SK-N-SH (cell line): ENCODE measurements around the gene SLC6A8. TPM values are rescaled to one million over a fixed set of nuclear protein-coding genes. Genes with fewer than 3 reads are reported as not detected.

Experiments used
- CTCF ChIA-PET: fragments of 300-600, 350-600 bp; formaldehyde crosslinking; extraction: SDS; loops from one replicate; lab custom pipeline; 2021; lab: Yijun Ruan, JAX
- POLR2A ChIA-PET: fragments of 350-600 bp; sonication (Branson Sonifier 250); formaldehyde crosslinking; extraction: SDS; loops from one replicate; lab custom pipeline; 2020; ENCODE audit warnings: antibody characterized with exemption, inconsistent platforms; lab: Yijun Ruan, JAX
- DNase-seq: peaks from one replicate; pipeline ENCODE4 v3.0.0; 2012
- H2AFZ ChIP-seq: fragments of 200-600 bp; sonication (generic); 2 replicates; pipeline ENCODE4 v1.8.1; 2016; ENCODE audit warnings: antibody characterized with exemption, mild to moderate bottlenecking, low read depth
- H3F3A ChIP-seq: fragments of 200-600 bp; sonication (generic); replicated peaks from 2 replicates; pipeline ENCODE3; 2016; ENCODE audit warnings: antibody characterized with exemption, mild to moderate bottlenecking; ENCODE audit not compliant: insufficient read depth
- H3K27ac ChIP-seq, 2 experiments: fragments of 200-500 bp in 1 of 2; fragments of 200-600 bp in 1 of 2; sonication (Bioruptor generic) in 1 of 2; sonication (generic), shearing (Covaris generic) in 1 of 2; 2 replicates each; pipeline versions ENCODE4 v1.5.1 to v1.6.1; 2014 to 2016; ENCODE audit warnings: low read depth in 2 of 2, inconsistent platforms in 1 of 2, low read length in 1 of 2, mild to moderate bottlenecking in 1 of 2, mixed read lengths in 1 of 2
- H3K27me3 ChIP-seq: fragments of 200-600 bp; sonication (generic), shearing (Covaris generic); 2 replicates; pipeline ENCODE4 v1.6.1; 2016; ENCODE audit warnings: mixed run types; ENCODE audit not compliant: insufficient read depth
- H3K36me3 ChIP-seq, 2 experiments: fragments of 200-500 bp in 1 of 2; fragments of 200-600 bp in 1 of 2; sonication (Bioruptor generic) in 1 of 2; sonication (generic) in 1 of 2; replicated peaks in 1 of 2; 2 replicates each; pipeline versions ENCODE3 to v1.5.1; 2014 to 2016; ENCODE audit warnings: low read length in 1 of 2, mild to moderate bottlenecking in 1 of 2; ENCODE audit not compliant: insufficient read depth in 2 of 2, control insufficient read depth in 1 of 2
- H3K4me1 ChIP-seq, 2 experiments: fragments of 200-500 bp in 1 of 2; fragments of 200-600 bp in 1 of 2; sonication (Bioruptor generic) in 1 of 2; sonication (generic), shearing (Covaris generic) in 1 of 2; 2 replicates each; pipeline versions ENCODE4 v1.5.1 to v1.6.1; 2014 to 2016; ENCODE audit warnings: low read depth in 1 of 2, low read length in 1 of 2, mixed run types in 1 of 2; ENCODE audit not compliant: insufficient read depth in 2 of 2, control insufficient read depth in 1 of 2
- H3K4me2 ChIP-seq: fragments of 200-600 bp; sonication (generic), shearing (Covaris generic); 2 replicates; pipeline ENCODE4 v1.6.1; 2017; ENCODE audit warnings: mixed run types
- H3K4me3 ChIP-seq, 2 experiments: fragments of 200-500 bp in 1 of 2; fragments of 200-600 bp in 1 of 2; sonication (Bioruptor generic) in 1 of 2; sonication (generic), shearing (Covaris generic) in 1 of 2; 2 replicates each; pipeline versions ENCODE4 v1.5.1 to v1.8.1; 2014 to 2016; ENCODE audit warnings: low read depth in 2 of 2, inconsistent platforms in 1 of 2, low read length in 1 of 2, mild to moderate bottlenecking in 1 of 2, mixed read lengths in 1 of 2, moderate library complexity in 1 of 2
- H3K79me2 ChIP-seq: fragments of 200-600 bp; sonication (generic); 2 replicates; pipeline ENCODE4 v1.8.1; 2017; ENCODE audit warnings: mild to moderate bottlenecking; ENCODE audit not compliant: insufficient read depth
- H3K9ac ChIP-seq: fragments of 200-600 bp; sonication (generic); 2 replicates; pipeline ENCODE4 v1.6.1; 2017; ENCODE audit warnings: mixed run types
- H3K9me2 ChIP-seq: fragments of 200-600 bp; sonication (generic); 2 replicates; pipeline ENCODE4 v1.6.1; 2017; ENCODE audit warnings: mixed run types
- H3K9me3 ChIP-seq: fragments of 200-600 bp; sonication (generic); 2 replicates; pipeline ENCODE4 v1.6.1; 2017; ENCODE audit warnings: mixed run types, mild to moderate bottlenecking, moderate library complexity
- H4K20me1 ChIP-seq: fragments of 200-600 bp; sonication (generic); 2 replicates; pipeline ENCODE4 v1.6.1; 2017; ENCODE audit warnings: mild to moderate bottlenecking, mixed run types; ENCODE audit not compliant: insufficient read depth
- CHD2 ChIP-seq: fragments of 150-350 bp; IDR thresholded peaks from 2 replicates; pipeline ENCODE4 v1.6.1; 2018; ENCODE audit warnings: low read length; ENCODE audit not compliant: partially characterized antibody
- CTCF ChIP-seq: fragments of 200-600 bp; sonication (generic); IDR thresholded peaks from 2 replicates; pipeline ENCODE4 v1.6.1; 2017; ENCODE audit warnings: antibody characterized with exemption, mild to moderate bottlenecking, moderate library complexity
- ELF1 ChIP-seq: IDR thresholded peaks from 2 replicates; pipeline ENCODE4 v1.4.0; 2012
- EP300 ChIP-seq, 2 experiments: IDR thresholded peaks; 2 replicates each; pipeline versions ENCODE4 v1.4.0 to v1.6.1; 2012; ENCODE audit warnings: borderline replicate concordance in 1 of 2, low read depth in 1 of 2, low read length in 1 of 2
- EZH2phosphoT487 ChIP-seq: fragments of 200-600 bp; sonication (generic); IDR thresholded peaks from 2 replicates; pipeline ENCODE4 v1.6.1; 2017; ENCODE audit warnings: low read depth, mixed run types, mild to moderate bottlenecking, antibody characterized with exemption, moderate library complexity, borderline replicate concordance
- IRF3 ChIP-seq: fragments of 150-350 bp; IDR thresholded peaks from 2 replicates; pipeline ENCODE4 v1.6.1; 2016; ENCODE audit warnings: mild to moderate bottlenecking, low read depth, low read length
- NFIC ChIP-seq: IDR thresholded peaks from 2 replicates; pipeline ENCODE4 v1.4.0; 2012; ENCODE audit warnings: borderline replicate concordance
- POLR2AphosphoS5 ChIP-seq: IDR thresholded peaks from 2 replicates; pipeline ENCODE4 v1.6.1; 2012; ENCODE audit warnings: low read depth, low read length
- RAD21 ChIP-seq: IDR thresholded peaks from 2 replicates; pipeline ENCODE4 v1.6.1; 2012; ENCODE audit warnings: mild to moderate bottlenecking, low read length
- TCF12 ChIP-seq: IDR thresholded peaks from 2 replicates; pipeline ENCODE4 v1.4.0; 2012
- USF1 ChIP-seq: IDR thresholded peaks from 2 replicates; pipeline ENCODE4 v1.4.0; 2012; ENCODE audit warnings: low read depth, borderline replicate concordance
- WGBS: methylation state at CpG from one replicate; pipeline ENCODE4 v1.1.6; 2017; ENCODE audit warnings: low lambda C conversion rate; 5-methylcytosine and 5-hydroxymethylcytosine counted together
- polyA plus RNA-seq, 3 experiments: library from polyadenylated mRNA; depleted of rRNA; stranded (reverse); fragments of >200 nt; gene quantifications; 2 replicates each; pipeline ENCODE4 v1.2.3, GENCODE V29; 2012

Gene SLC6A8
- polyA plus RNA-seq, 1 of the 3 experiments (the other 2 are of a cell fraction) = 30.8 TPM

- TF ChIP-seq USF1 = no peak
- TF ChIP-seq NFIC = no peak
- no peak for TF ChIP-seq CTCF
- TF ChIP-seq CHD2 = no peak
These were observed 39.2 kb upstream of the SLC6A8 start (continued) for GRCh38 chrX:153648358-153649177.

GRCh38 chrX:153649178-153649914 is 38.4 kb upstream of the SLC6A8 start:
- Histone ChIP-seq H3K9me3 (no peaks in the 10 kb centered on the region), H3F3A (no peaks in the 10 kb centered on the region), H3K4me3 (no peak overlapping the region), H3K27me3 (peaks cover 37% of the 10 kb centered on the region), H2AFZ (no peak overlapping the region), H3K36me3 (no peaks in the 10 kb centered on the region), H3K9me2 (no peaks in the 10 kb centered on the region), H4K20me1 (no peaks in the 10 kb centered on the region), H3K4me1 (peaks cover 0 to 3% of the 10 kb centered on the region in 2 experiments; a peak in 1 of 4 replicates), H3K79me2 (no peaks in the 10 kb centered on the region), H3K4me2 (no peak overlapping the region), H3K27ac (no peak overlapping the region), H3K9ac (no peak overlapping the region)
- WGBS = 77% methylated on average over 9 of the region's 26 CpGs
- DNase-seq = peak; percentile 84
- POLR2A ChIA-PET = no interaction called here
- CTCF ChIA-PET = interaction anchor here (0.7 to 11.0 kb wide), 11 partner anchors 11 to 251 kb away, joined by 3 to 106 read pairs (median 4); no protein-coding TSS in a partner anchor
- no peak for TF ChIP-seq EZH2phosphoT487
- TF ChIP-seq RAD21 = peak; percentile 66
- TF ChIP-seq TCF12 = no peak
- TF ChIP-seq NFIC = no peak
- TF ChIP-seq EP300 (IDR thresholded peaks at IDR 0.05; ENCODE audit: borderline replicate concordance in 1 of 2, low read depth in 1 of 2, low read length in 1 of 2) = no peak
- no peak for TF ChIP-seq ELF1
- TF ChIP-seq CTCF = peak; percentile 46
- TF ChIP-seq IRF3 = no peak
- no peak for TF ChIP-seq POLR2AphosphoS5
